NCI-H460 (cell line): ENCODE data around the gene TYW5. TPM values are rescaled to one million over a fixed set of nuclear protein-coding genes. Genes with fewer than 3 reads are reported as not detected.
"Not testable (repeated sequence)": the region's sequence is repeated elsewhere in the genome, so short reads cannot be mapped to it uniquely, and the experiment has no call there.

Source experiments
- DNase-seq: peaks from one replicate; pipeline ENCODE4 v3.0.0-alpha.2; 2016; ENCODE audit warnings: low read depth; ENCODE audit errors: extremely low read depth
- total RNA-seq: library from RNA; depleted of rRNA; stranded (reverse); fragments of >200 nt; shearing (Covaris generic); gene quantifications from 2 replicates; pipeline ENCODE4 v1.2.3, GENCODE V29; 2014

Gene TYW5
- total RNA-seq, 1 experiment from 2014 or later, result 20.2 TPM

DNA sequence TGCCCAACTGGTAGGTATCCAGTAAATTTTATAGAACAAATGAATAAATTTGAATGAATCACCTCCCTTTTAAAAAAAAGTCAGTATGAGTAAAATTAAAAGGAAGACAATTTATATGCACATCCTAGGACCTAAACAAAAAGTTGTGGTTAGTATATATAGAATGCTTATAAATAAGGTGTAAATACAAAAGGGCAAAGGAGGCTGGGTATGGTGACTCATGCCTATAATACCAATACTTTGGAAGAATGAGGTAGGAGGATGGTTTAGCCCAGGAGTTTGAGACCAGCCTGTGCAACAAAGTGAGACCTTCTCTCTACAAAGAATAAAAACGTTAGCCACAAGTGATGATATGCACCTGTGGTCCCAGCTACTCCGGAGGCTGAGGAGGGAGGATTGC lies 31.4 kb downstream of the TYW5 start:
- DNase-seq, result no peak

DNA sequence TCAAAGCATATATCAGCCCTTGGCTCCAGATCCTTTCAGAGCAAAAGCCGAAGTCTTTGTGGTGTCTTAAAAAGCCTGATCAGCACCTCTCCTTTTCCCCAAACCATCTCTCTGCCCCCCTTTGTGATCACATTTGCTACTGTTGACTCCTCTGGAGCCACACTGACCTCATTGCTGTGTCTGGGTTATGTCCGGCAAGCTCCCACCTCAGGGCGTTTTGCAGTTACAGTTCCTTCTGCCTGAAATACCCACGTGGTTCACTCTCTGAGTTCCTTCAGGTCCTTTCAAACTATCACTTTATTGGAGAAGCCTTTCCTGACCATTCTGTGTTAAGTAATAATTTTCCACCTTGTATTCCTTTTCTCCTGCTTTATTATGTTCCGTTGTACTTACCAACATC lies 32.4 kb downstream of the TYW5 start:
- DNase-seq, result peak; percentile 9

- DNase-seq, result no peak
These were observed 38.3 kb downstream of the TYW5 start for GRCh38 chr2:199916980-199917379.

DNA sequence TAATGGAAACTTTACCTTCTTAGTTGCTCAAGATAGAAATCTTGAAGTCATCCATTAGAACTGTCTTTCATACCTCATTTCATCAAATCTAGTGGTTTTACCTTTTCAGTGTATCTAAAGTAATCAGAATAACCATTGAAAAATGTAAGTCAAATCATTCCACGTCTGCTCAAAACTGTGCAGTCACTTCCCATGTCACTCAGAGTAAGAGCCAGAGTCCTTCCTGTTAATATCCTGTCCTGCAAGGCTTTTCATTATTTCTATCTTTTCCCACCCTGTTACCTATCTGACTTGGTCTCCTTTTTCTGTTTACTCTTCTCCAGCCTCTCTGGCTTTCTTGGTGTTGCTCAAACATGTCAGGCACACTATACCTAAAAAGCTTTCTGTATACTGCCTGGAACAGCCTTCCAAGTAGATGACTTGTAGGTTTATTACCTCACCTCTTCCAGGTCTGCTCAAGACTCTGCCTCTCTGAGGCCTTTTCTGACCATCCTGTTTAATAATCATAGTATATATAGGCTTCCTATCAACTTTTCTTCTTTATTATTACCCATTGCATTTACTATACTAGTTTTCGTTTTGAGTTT lies 40.8 kb downstream of the TYW5 start:
- no peak for DNase-seq

DNA sequence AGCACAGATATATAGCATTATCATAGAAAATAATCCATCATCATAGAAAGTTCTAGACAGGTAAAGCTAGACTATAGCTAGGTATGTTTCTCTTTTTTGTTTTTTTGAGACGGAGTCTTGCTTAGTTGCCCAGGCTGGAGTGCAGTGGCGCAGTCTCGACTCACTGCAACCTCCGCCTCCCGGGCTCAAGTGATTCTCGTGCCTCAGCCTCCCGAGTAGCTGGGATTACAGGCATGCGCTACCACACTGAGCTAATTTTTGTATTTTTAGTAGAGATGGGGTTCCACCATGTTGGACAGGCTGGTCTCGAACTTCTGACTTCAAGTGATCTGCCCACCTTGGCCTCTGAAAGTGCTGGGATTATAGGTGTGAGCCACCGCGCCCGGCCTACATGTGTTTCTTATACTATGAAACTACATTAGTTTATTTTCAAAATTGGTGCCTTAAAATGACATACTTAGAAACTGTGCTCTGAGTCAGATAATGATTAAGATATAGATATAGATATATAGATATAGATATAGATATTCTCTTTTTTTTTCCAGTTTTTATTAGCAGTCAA lies 42.7 kb downstream of the TYW5 start:
- DNase-seq, result not testable (repeated sequence)

GRCh38 chr2:199911877-199912161 lies 43.5 kb downstream of the TYW5 start:
- no peak for DNase-seq

- DNase-seq, result peak; percentile 98
These were observed 44.0 kb downstream of the TYW5 start, which contains the start of gene C2orf69 for GRCh38 chr2:199911052-199911876. Gene C2orf69, plus strand, starts transcription at chr2:199911293. Its CDS starts 146 bp downstream, at chr2:199911439.

DNA sequence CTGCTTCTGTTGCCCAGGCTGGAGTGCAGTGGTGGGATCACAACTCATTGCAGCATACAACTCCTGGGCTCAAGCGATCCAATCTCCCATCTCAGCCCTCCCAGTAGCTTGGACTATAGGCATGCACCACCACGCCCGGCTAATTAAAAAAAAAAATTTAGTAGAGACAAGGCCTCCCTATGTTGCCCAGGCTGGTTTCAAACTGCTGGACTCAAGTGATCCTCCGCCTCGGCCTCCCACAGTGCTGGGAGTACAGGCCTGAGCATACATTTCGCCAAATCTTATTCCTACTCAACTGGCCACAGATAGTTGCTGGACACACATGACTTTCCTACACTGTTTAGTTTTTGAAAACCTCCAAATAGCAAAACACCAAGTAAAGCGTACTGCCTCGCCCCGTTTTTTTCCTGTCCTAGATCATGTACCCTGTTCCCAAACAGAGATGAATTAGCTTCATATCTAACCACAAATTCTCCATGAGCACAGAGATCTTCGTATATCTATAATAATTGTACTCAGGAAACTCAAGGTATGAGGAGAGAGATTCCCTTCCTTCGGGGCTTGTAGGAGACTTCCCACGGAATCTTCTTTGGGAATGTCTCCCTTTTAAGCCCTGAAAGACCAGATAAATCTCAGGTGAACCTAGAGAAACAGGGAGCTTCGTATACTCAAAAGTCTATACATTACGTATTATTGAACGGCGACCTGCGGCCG lies 44.8 kb downstream of the TYW5 start:
- DNase-seq, result no peak

DNA sequence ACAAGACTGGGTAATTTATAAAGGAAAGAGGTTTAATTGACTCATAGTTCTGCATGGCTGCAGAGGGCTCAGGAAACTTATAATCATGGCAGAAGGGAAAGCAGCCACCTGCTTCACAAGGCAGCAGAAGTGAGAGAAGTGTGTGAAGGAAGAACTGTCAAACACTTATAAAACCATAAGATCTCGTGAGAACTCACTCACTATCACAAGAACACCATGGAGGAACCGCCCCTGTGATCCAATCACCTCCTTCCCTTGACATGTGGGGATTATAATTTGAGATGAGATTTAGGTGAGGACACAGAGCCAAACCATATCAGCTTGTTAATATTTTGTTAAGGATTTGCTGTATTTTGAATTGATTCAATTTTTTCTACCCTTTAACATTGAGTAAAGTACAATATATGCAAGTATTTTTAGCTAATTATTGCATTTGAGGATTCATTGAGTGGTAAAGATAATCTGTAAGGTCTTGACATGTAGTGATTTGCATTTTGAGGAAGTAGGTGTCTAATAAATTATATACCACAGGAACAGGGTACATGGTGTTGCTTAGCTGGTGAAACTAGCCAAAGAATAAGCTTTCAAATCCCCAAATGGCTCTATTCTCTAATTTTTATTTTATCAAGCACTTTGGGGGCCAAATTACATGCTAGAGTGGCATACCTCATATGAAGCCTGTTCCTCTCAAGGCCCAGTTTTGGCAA lies 48.1 kb downstream of the TYW5 start:
- no peak for DNase-seq

GRCh38 chr2:199903111-199903510 lies 52.2 kb downstream of the TYW5 start:
- DNase-seq, result no peak

- DNase-seq, result no peak
These were observed 52.7 kb downstream of the TYW5 start for GRCh38 chr2:199902486-199903110.

- DNase-seq, result no peak
These were observed 53.3 kb downstream of the TYW5 start for GRCh38 chr2:199901942-199902341.

GRCh38 chr2:199896617-199897016 lies 58.7 kb downstream of the TYW5 start:
- no peak for DNase-seq

DNA sequence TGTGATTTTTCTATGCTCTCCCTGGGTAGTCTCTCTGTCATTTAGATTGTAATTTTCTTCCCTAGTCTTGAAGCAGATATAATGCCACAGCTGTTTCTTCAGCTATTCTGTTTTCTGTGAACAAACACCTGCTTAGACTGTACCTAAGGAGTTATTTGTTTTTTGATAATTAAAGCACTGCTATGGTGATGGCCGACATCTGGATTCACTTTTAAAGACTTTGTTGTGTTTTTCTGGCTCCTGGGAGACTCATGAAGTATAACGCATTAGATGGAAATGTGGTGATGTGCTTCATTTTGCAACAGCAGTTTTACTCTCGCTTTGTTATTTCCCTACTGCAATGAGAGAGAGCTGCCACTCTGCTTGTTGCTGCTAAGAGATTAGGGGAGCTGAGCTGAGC lies 59.9 kb downstream of the TYW5 start:
- DNase-seq, result no peak

DNA sequence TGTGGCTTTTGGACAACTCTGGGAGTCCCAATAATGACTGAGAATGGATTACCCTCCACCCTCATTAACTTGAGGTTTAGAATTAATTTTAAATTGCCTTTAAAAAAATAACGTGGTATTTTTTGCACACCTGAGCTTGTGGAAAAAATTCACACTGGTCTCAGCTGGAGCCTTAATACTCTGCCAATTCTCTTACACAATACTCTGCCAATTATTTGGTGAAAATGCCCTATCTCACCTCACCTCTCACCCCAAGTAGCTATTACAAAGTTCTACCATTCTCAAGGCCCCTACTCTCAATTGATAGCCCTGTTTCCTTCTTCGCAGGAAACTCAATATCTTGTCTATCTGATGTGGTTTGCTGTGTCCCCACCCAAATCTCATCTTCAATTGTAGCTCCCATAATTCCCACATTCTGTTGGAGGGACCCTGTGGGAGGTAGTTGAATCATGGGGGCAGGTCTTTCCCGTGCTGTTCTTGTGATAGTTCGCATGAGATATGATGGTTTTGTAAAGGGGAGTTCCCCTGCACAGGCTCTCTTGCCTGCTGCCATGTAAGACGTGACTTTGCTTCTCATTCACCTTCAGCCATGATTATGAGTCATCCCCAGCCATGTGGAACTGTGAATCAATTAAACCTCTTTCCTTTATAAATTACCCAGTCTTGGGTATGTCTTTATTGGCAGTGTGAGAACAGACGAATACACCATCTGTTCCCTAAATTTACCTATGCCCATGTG lies 71.6 kb downstream of the TYW5 start:
- no peak for DNase-seq

- DNase-seq, result no peak
These were observed 72.6 kb downstream of the TYW5 start for GRCh38 chr2:199882667-199883066.
